Fibroblast of lung (primary cell): ENCODE data around the gene CMTR1.

Experiments
- CTCF ChIP-seq, 2 donors: IDR thresholded peaks in 1 of 2; conservative IDR thresholded peaks in 1 of 2; 1 replicate in 1 of 2; 2 replicates in 1 of 2; pipeline ENCODE4 v1.5.1; 2011 to 2012; ENCODE audit warnings: low read length in 2 of 2, control low read depth in 1 of 2, inconsistent platforms in 1 of 2, low read depth in 1 of 2, mild to moderate bottlenecking in 1 of 2
- EZH2 ChIP-seq: IDR thresholded peaks from 2 replicates; pipeline ENCODE4 v1.5.1; 2012; ENCODE audit warnings: low read length, control low read depth, mild to moderate bottlenecking; ENCODE audit errors: missing control alignments

DNA sequence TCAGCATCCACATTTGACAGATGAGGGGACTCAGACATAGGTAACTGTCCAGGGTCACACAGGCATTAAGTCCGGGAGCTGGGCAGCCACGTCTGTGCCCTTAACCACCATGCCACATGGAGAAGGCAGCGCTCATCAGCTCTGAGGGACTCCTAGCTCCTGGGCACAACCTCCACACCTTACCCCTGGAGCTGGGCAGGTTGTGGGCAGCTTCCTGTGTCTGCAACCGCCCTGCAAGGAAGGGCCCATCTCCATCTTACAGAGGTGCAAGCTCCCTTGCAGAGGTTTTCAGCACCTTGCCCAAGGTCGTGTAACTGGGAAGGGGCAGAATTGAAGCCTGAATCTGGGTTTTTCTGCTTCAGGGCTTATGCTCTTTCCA is 58.8 kb downstream of the CMTR1 start:
- TF ChIP-seq CTCF (conservative IDR thresholded peaks at IDR 0.05 in 1 of 2, IDR thresholded peaks at IDR 0.05 in 1 of 2; ENCODE audit: low read depth in 1 of 2, low read length in 2 of 2), result no peak
- no peak for TF ChIP-seq EZH2
